Hepatic stellate cell (primary cell): ENCODE data around the gene CNTN3.

Experiments used
- DNase-seq: peaks from one replicate; pipeline ENCODE4 v3.0.0; 2011; ENCODE audit warnings: low spot score

Gene CNTN3

DNA sequence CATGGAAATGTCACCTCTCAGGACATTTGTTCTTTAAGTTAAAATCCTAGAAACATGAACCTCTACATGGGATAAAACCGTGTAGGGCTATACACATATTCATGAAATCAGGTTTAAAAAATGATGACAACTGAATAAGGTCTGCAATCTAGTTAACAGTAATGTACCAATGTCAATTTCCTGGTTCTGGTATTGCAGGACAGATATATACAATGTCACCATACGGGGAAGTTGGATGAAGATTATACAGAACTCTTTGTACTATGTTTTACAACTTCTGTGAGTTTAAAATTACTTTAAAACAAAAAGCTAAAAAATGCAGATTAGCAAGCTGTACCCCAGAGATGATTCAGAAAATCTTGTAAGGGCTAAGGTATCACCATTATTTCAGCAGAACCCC is 6.7 kb downstream of the CNTN3 start:
- DNase-seq, result no peak

DNA sequence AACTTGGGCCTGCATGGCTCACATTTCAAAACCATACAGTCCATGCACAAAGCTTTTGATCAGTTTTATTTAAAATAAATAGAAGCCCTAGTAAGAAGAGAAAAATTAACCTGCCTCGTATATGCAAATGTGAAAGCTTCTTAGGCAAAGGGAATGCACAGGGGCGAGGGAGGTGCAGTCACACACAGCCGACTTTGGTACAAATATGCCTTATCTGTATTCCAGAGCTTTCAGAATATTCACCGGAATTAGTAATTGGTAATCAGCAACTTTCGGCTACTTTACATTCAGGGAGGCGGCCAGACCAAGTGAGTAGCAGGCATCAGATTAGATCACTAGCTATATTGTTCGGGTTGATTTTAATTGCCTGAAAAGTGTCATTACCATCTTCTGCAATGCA is 7.5 kb downstream of the CNTN3 start:
- no peak for DNase-seq

DNA sequence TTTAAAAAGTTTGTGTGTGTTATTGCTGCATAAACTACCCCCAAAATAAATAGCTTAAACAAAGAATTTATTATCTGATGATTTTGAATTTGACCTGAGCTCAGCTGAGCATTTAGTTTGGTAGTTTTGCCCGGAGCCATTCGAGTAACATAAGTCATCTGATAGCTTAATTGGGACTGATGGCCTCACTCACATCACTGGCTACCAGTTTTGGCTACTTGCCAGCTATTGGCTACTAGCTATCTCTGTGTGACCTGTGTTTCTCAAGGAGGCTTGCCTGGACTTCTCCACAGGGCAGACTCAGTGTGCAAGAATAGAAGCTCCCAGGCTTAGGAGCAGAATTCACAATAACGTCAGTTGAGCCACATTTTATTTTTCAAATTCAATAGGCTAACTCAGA is 9.0 kb downstream of the CNTN3 start:
- no peak for DNase-seq

DNA sequence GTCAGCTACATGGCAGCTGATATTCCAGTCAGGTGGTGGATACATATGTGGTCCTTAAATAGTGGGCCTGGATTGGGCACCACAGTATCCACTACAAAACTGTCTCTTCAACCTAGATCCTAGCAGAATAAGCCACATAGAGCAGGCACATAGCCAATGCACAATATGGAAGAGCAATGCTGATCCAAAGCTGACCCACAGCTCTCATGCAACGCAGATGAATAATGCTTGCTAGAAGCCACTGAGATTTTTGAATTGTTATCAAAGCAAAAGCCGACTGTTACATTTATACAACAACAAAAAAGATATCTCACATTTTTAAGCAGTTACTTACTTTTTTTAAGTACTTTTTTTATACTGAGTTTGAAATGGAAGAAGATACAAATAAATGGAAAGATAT is 11.2 kb downstream of the CNTN3 start:
- DNase-seq, result no peak

DNA sequence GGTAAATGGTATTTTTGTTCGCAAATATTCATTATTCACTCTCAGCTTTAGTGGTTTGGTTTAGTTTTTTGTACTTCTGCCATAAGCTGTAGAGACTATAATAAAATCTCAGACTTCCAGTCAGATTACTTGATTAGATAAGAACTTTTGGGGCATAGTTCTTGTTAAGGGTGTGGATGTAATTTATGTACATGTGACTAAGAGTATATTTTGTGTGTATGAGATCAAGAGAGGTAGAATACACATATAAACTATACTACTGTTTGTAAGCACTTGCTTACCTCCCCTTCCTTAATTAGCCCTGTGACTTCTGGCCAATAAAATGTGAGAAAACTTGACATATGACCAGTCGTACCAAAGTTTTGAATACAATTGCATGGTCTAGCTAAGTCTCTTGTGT is 12.0 kb downstream of the CNTN3 start:
- no peak for DNase-seq

DNA sequence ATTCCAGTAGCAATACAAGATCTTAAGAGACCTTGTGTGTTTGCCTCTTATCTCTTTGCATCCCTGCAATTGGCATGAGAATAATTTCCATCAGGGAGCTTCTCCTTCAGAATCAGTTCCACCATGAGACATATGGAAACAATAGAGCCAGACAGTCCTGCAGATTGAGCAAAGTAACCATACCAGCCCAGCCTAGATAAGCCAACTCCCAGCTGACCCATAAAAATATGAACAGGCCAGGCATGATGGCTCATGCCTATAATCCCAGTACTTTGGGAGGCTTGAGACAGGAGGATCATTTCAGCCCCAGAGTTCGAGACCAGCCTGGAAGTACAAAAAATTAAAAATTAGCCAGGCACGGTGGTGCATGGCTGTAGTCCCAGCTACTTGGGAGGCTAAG is 12.7 kb downstream of the CNTN3 start:
- DNase-seq, result no peak

DNA sequence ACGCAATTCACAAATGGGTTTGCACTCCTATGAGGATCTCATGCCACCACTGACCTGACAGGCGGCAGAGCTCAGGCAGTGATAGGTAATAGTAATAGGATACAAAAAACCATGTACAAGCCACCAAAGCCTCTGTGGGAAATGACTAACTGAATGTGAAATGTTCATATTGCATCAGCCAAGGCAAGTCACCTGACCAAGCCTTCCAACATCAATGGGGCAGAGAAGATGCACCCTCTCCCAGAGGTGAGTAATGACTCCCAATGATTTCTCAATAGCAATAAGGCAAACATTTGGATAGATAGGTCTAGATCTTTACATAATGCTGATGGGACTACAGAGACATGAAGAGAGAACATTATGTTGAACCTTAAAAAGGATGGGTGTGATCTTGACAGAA is 14.9 kb downstream of the CNTN3 start:
- no peak for DNase-seq

DNA sequence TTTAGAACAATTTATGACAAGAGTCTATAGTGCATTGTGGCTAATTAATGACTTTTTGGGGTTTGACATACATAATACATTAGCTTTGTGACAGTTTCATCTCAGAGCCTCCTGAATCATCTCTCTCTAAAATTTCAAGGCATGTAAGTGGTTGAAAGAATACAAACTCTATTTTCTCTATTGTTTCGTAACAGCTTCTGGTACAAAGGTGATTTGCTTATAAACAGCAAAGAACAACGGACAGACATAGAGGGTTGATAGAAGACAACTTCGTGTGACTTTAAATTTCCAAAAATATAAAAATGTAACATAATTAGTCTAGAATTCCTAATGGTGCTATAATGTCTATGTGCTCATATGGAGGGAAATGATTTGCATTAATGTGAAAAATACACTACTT is 21.3 kb downstream of the CNTN3 start:
- no peak for DNase-seq

DNA sequence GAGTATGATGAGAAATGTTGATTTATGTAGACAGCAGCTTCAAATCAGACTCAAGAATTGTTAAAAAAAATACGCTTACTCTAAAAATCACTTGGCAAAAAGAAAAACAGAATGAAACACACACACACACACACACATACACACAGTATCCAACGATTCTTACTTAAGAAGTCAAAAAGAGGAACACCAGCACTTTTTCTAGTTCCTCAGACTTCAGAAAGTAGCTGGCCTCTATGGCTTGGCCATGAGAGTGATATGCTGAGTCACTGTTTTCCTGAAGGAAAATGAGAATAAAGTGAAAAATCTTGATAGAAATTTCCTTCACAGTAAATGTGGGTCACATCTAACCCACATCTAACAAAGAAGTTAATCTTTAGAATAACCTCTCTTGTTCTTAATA is 22.1 kb downstream of the CNTN3 start:
- no peak for DNase-seq

DNA sequence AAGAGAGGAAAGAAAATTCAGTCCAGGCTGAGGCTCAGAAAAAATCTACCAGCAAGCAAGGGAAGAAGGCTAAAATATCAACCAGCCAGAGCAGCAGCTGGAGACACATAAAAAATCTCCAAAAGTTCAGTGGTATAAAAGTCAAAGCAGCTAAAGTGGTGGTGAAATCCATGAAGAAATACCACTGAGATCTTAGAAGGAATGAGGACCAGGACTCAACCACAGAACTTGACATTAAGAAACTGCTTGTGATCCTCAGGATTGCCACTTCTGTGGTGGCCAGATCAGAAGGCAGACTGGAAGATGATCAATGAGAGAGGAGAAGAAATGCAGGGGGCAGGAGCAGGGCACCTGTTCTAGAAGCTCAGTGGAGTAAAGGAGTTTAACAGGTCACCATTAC is 22.5 kb downstream of the CNTN3 start:
- no peak for DNase-seq

DNA sequence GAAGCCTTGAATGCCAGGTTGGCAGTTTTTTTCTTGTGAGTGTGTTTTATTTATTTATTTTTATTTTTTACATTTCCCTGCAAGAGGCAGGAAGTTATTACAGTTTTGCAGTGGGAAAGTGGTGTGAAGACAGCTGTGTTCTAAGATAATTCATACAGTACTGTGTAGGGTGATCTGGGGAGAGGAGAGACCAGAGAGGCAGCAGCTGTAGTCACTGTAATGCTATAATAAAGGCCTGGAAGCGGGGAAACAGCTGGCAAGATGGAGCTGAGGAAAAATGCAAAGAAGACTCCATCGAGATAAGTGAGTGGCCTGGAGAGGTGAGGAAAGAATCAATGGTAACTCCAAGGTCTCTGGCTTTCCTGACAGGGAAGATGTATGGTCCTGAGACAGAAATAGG is 23.1 kb downstream of the CNTN3 start:
- no peak for DNase-seq

DNA sequence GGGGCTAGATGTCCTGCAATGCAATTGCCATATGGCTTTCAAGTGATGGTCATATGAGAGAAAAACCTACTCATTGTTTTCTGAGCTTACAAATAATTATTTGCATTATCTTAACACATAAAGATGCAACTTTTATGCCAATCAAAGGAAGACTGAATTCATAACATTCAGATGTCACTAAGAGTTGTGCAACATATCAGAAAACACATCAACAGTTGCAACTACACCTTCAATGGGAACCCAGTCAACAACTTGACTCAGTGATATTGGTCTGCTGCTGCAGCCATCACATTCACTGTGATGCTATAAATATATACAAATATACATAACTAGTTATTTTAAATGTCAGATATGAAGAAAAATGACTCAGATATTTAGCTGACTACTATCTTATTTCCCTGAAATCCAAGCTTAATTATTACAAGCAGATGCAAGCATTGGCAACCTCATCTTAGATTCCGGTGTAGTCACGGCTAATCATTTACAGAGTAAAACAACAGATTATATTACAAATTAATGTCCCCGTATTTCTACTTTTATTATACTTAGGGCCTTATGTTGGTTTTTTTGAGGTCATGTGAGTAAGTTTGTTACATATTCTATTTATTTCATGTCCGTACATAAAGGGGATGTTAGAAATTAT is 23.7 kb downstream of the CNTN3 start:
- no peak for DNase-seq

DNA sequence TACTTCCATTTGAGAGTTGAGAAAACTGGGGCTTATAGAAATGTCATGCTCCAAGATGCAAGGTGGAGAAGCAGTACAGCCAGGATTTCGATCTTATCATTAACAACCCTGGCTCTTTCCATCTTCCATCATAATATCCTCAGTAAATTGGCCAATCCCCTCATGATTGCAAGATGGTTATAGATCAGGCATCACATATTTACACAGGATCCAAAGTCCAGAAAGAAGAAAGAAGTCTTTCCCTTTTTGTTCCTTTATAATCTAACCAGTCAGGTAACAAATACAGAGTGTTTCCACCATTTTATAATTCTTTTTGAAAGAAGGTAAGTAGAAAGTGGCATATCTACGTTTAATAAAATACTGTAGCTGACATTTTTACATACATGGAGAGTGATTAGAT is 29.7 kb downstream of the CNTN3 start:
- no peak for DNase-seq

DNA sequence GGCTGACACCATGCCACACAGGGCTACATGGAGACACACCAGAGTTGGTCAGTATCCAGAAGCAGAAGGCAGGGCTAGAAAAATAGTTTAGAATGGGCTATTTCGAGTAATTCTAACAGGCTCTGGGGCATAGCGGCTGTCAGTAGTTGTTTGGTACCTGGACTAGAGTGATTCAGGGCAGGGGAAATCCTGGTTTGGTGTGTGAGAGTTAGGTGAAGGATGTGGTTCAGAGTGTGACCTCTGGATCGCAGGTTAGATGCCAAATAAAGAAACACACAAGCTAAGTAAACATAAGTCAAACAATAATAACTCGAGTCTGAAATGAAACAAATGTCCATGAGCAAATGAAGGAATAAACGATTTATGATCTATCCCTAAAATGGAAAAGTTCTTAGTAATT is 31.5 kb downstream of the CNTN3 start:
- no peak for DNase-seq

DNA sequence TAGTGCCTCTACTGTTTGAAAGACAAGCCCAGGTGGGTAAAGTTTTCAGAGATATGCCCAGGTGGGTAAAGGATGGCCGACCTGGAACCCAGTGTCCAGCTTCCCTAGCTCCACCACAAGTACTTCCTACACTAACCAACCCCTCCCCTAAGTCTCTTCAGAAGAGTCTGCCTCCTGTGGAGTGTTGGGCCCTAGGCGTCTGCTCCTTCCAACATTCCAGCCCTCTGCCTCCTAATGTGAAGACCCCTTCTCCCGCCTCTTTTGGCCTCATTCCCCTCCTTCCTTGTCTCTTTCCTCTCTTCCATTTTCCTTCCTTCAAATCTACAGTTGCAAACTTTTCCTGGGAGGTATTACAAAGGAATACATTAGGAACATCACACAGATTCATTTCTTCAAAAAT is 38.6 kb downstream of the CNTN3 start:
- no peak for DNase-seq

DNA sequence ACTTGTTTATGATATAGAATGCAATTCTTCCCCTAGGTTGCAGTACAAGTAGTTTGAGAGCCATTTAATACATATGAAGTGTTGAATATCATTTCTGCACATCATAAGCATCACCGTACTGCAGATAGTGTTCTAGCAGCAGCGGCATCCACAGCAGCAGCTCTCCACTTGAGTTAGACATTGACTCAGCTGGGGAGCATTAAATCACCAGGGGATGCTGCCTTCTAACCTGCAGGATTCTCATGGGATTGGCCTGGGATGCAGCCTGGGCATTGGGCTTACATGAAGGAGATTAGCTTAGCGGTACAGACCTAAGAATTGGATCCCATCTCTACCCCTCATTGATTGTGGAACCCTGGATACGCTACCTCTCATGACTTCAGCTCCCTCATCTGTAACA is 43.3 kb downstream of the CNTN3 start:
- DNase-seq, result no peak
